GM12878 (cell line): ENCODE measurements around the gene FLAD1. TPM values are rescaled to one million over a fixed set of nuclear protein-coding genes. Genes with fewer than 3 reads are reported as not detected.
A peak's percentile ranks its signal among the peaks of the same experiment; 100 is the strongest.

Source experiments
- ATAC-seq: fragments of 200-7000 bp; cut with Tn5 transposase; 3 replicates; pipeline ENCODE4 v1.9.1; 2020; ENCODE audit warnings: mild to moderate bottlenecking, moderate library complexity
- Bru-seq: library from RNA; stranded (reverse); fragments of 400-500 nt; gene quantifications from one replicate; lab custom pipeline; 2021; lab: Mats Ljungman, UMichigan
- BruChase-seq, 2 experiments: library from RNA; stranded (reverse); fragments of 400-500 nt; gene quantifications; one replicate each; lab custom pipeline; 2021; lab: Mats Ljungman, UMichigan
- BruUV-seq: library from RNA; stranded (reverse); fragments of 400-500 nt; replicated peaks from 2 replicates; lab custom pipeline; 2021; lab: Mats Ljungman, UMichigan
- CTCF ChIA-PET: fragments of 300-600 bp; sonication (Branson Sonifier 250); formaldehyde crosslinking; extraction: SDS; loops from one replicate; lab custom pipeline; 2021; ENCODE audit warnings: inconsistent platforms; lab: Yijun Ruan, JAX
- POLR2A ChIA-PET: fragments of 350-600 bp; formaldehyde crosslinking; extraction: SDS; loops from one replicate; lab custom pipeline; 2021; ENCODE audit warnings: inconsistent platforms; lab: Charles Lee
- RAD21 ChIA-PET: fragments of 300-600 bp; sonication (Branson Sonifier 250); formaldehyde crosslinking; loops from one replicate; lab custom pipeline; 2023; ENCODE audit warnings: antibody characterized with exemption; ENCODE audit not compliant: unreplicated experiment; lab: Charles Lee
- SMC1A ChIA-PET: fragments of 300-600 bp; sonication (Branson Sonifier 250); formaldehyde crosslinking; loops from one replicate; lab custom pipeline; 2023; ENCODE audit not compliant: unreplicated experiment, uncharacterized antibody; lab: Charles Lee
- DNase-seq: peaks from one replicate; pipeline ENCODE4 v3.0.0-alpha.2; 2011; ENCODE audit warnings: low read depth, low spot score
- FAIRE-seq: peaks from 3 replicates; lab custom pipeline; 2011; peaks lifted over from hg19 to GRCh38; lab: Jason Lieb, UNC
- H2AFZ ChIP-seq: 2 replicates; pipeline ENCODE4 v1.6.0; 2011; ENCODE audit warnings: low read depth, low read length, control low read depth; ENCODE audit not compliant: control insufficient read depth
- H3K27ac ChIP-seq: 2 replicates; pipeline ENCODE4 v1.5.1; 2011; ENCODE audit warnings: control low read depth; ENCODE audit not compliant: control insufficient read depth, insufficient read depth
- H3K27me3 ChIP-seq, 2 experiments: replicated peaks in 1 of 2; 2 replicates each; pipeline versions ENCODE4 v1.6.0 to v1.6.1; 2011; ENCODE audit warnings: low read length in 1 of 2; ENCODE audit not compliant: control insufficient read depth in 2 of 2, insufficient read depth in 2 of 2
- H3K36me3 ChIP-seq, 2 experiments: 2 replicates each; pipeline ENCODE4 v1.5.1; 2011; ENCODE audit warnings: low read length in 1 of 2; ENCODE audit not compliant: control insufficient read depth in 2 of 2, insufficient read depth in 2 of 2
- H3K4me1 ChIP-seq: 2 replicates; pipeline ENCODE4 v1.6.1; 2011; ENCODE audit warnings: mild to moderate bottlenecking, low read length, moderate library complexity, mixed read lengths; ENCODE audit not compliant: control insufficient read depth, insufficient read depth
- H3K4me2 ChIP-seq: 2 replicates; pipeline ENCODE4 v1.6.0; 2011; ENCODE audit warnings: control low read depth; ENCODE audit not compliant: control insufficient read depth, insufficient read depth
- H3K4me3 ChIP-seq: fragments of 200-600 bp; sonication (generic); 2 replicates; pipeline ENCODE4 v1.5.1; 2016
- H3K79me2 ChIP-seq: 2 replicates; pipeline ENCODE4 v1.6.0; 2011; ENCODE audit warnings: low read length; ENCODE audit not compliant: control insufficient read depth, insufficient read depth
- H3K9ac ChIP-seq: 2 replicates; pipeline ENCODE4 v1.8.0; 2011; ENCODE audit warnings: low read length, control low read depth, mixed read lengths; ENCODE audit not compliant: control insufficient read depth, insufficient read depth
- H3K9me3 ChIP-seq: replicated peaks from 3 replicates; pipeline ENCODE4 v1.5.1; 2011; ENCODE audit warnings: mild to moderate bottlenecking, low read length; ENCODE audit not compliant: control insufficient read depth, insufficient read depth
- H4K20me1 ChIP-seq: 2 replicates; pipeline ENCODE4 v1.6.0; 2011; ENCODE audit not compliant: control insufficient read depth, insufficient read depth
- BCL11A ChIP-seq: IDR thresholded peaks from 2 replicates; pipeline ENCODE4 v1.6.1; 2011; ENCODE audit warnings: low read depth, low read length
- BHLHE40 ChIP-seq, 2 experiments: fragments of 450-650 bp in 1 of 2; IDR thresholded peaks; 2 replicates each; pipeline ENCODE4 v1.6.1; 2011 to 2017; ENCODE audit warnings: low read depth in 2 of 2, borderline replicate concordance in 1 of 2, improper control_type of control experiment in 1 of 2, low read length in 1 of 2, mild to moderate bottlenecking in 1 of 2
- CBFB ChIP-seq: IDR thresholded peaks from 2 replicates; pipeline ENCODE4 v1.6.1; 2016; ENCODE audit warnings: antibody characterized with exemption, low read depth
- CREM ChIP-seq: IDR thresholded peaks from 2 replicates; pipeline ENCODE4 v1.6.1; 2014; ENCODE audit warnings: antibody characterized with exemption, low read depth
- CUX1 ChIP-seq: IDR thresholded peaks from 2 replicates; pipeline ENCODE4 v1.6.1; 2012; ENCODE audit warnings: improper control_type of control experiment, low read depth, low read length; ENCODE audit not compliant: insufficient replicate concordance
- EED ChIP-seq: sonication (generic); IDR thresholded peaks from 2 replicates; pipeline ENCODE4 v1.6.1; 2016; ENCODE audit warnings: antibody characterized with exemption, low read depth
- FOXM1 ChIP-seq: IDR thresholded peaks from 2 replicates; pipeline ENCODE4 v1.6.1; 2012; ENCODE audit warnings: low read depth, mild to moderate bottlenecking, inconsistent platforms, low read length, moderate library complexity
- HDAC6 ChIP-seq: fragments of 200-600 bp; sonication (generic); IDR thresholded peaks from one replicate; pipeline ENCODE4 v1.8.0; 2017; ENCODE audit warnings: antibody characterized with exemption; ENCODE audit not compliant: unreplicated experiment
- HDGF ChIP-seq: fragments of 450-650 bp; IDR thresholded peaks from 2 replicates; pipeline ENCODE4 v1.6.1; 2016; ENCODE audit warnings: antibody characterized with exemption
- LARP7 ChIP-seq: fragments of 450-650 bp; IDR thresholded peaks from 2 replicates; pipeline ENCODE4 v1.6.1; 2017; ENCODE audit warnings: mild to moderate bottlenecking
- SMAD5 ChIP-seq: IDR thresholded peaks from 2 replicates; pipeline ENCODE4 v1.6.1; 2016; ENCODE audit warnings: antibody characterized with exemption, low read depth
- TCF12 ChIP-seq: IDR thresholded peaks from 2 replicates; pipeline ENCODE4 v1.6.1; 2011; ENCODE audit warnings: low read depth, mild to moderate bottlenecking, low read length
- WGBS: methylation state at CpG from one replicate; pipeline ENCODE4 v1.1.6; 2016; ENCODE audit warnings: low lambda C conversion rate; ENCODE audit not compliant: insufficient replicate concordance, insufficient coverage; ENCODE audit errors: missing lambda C conversion rate; 5-methylcytosine and 5-hydroxymethylcytosine counted together
- in situ Hi-C: fragments of 300-500 bp; cut with MboI; formaldehyde crosslinking; loops from 9 replicates; pipeline ENCODE4 v1.14.3; 2018; ENCODE audit warnings: mixed read lengths
- intact Hi-C: fragments of 100-400 bp; cut with micrococcal nuclease; formaldehyde crosslinking; loops from one replicate; pipeline ENCODE4 v1.14.2; 2022; ENCODE audit not compliant: unreplicated experiment
- long read RNA-seq, 2 experiments: library from polyadenylated mRNA; unstranded; transcript quantifications; one replicate each; pipeline ENCODE4 v2.0.0, GENCODE V29; 2019 to 2020
- polyA minus RNA-seq, 3 experiments: library from RNA; depleted of rRNA, polyadenylated mRNA; stranded (reverse); fragments of >200 nt; gene quantifications; 2 replicates each; pipeline ENCODE4 v1.2.3, GENCODE V29; 2011
- polyA plus RNA-seq, 11 experiments: library from polyadenylated mRNA; depleted of rRNA in 4 of 11; unstranded in 6 of 11; stranded (reverse) in 5 of 11; fragments of >200 nt; fragmentation: Nextera tagmentation in 4 of 11; fragmentation: Illumina TruSeq in 1 of 11; extraction: Ambion mirVana in 4 of 11; extraction: Trizol in 1 of 11; gene quantifications; 1 replicate in 1 of 11; 2 replicates in 10 of 11; pipeline versions ENCODE4 v1.2.1 to v1.2.3, GENCODE V29; 2011 to 2016; ENCODE audit warnings: inconsistent platforms in 2 of 11, missing spikeins in 2 of 11, low read depth in 1 of 11
- total RNA-seq, 4 experiments: library from RNA; depleted of rRNA in 3 of 4; stranded (reverse); fragments of >200 nt in 3 of 4; fragmentation: Illumina TruSeq in 1 of 4; extraction: Trizol in 1 of 4; gene quantifications; 2 replicates each; pipeline versions ENCODE4 v1.2.1 to v1.2.3, GENCODE V29; 2013 to 2021

FLAD1 gene
- 28.4 and 33.1 TPM in 2 replicates for total RNA-seq (2013; cell fraction: nucleolus; rRNA removed)
- 64.2 and 68.7 TPM in 2 replicates for total RNA-seq (2014; rRNA removed)
- 41.4 and 41.9 TPM in 2 replicates for total RNA-seq (2014; rRNA removed; fragmentation: Illumina TruSeq; extraction: Trizol)
- total RNA-seq (2021): 53.6 and 61.5 TPM in 2 replicates
- polyA plus RNA-seq (2011; ENCODE audit: low read depth): 25.9 TPM
- polyA plus RNA-seq (2011; rRNA removed): 22.0 and 39.2 TPM in 2 replicates
- 51.2 and 72.3 TPM in 2 replicates for polyA plus RNA-seq (2011; cell fraction: cytosol; rRNA removed)
- polyA plus RNA-seq (2011; cell fraction: nucleus; rRNA removed): 74.9 and 79.0 TPM in 2 replicates
- polyA plus RNA-seq (2012): 24.4 and 29.4 TPM in 2 replicates
- polyA plus RNA-seq (2014; fragmentation: Illumina TruSeq; extraction: Trizol): 29.9 and 51.6 TPM in 2 replicates
- polyA plus RNA-seq (2014; fragmentation: Nextera tagmentation; extraction: Ambion mirVana): 10 to 100 TPM; 22.9 to 30.1 TPM
- 78.7 and 85.7 TPM in 2 replicates for polyA plus RNA-seq (2014; rRNA removed)
- 10 to 100 TPM; 82.5 to 93.4 TPM for polyA plus RNA-seq (2016; fragmentation: Nextera tagmentation; extraction: Ambion mirVana)
- 40.4 and 64.8 TPM in 2 replicates for polyA minus RNA-seq (2011; rRNA and poly(A)+ RNA removed)
- polyA minus RNA-seq (2011; cell fraction: cytosol; rRNA and poly(A)+ RNA removed): 16.8 and 23.3 TPM in 2 replicates
- polyA minus RNA-seq (2011; cell fraction: nucleus; rRNA and poly(A)+ RNA removed): 18.7 and 27.7 TPM in 2 replicates
- Bru-seq, nascent RNA: percentile 71 among the genes with signal in this experiment
- BruChase-seq, experiment 1, labeled RNA remaining after a 6-hour chase: percentile 71 among the genes with signal in this experiment
- BruChase-seq, experiment 2, labeled RNA remaining after a 2-hour chase: percentile 70 among the genes with signal in this experiment
- long read RNA-seq, experiment 1, transcript FLAD1-203 (8 exons, 1,730 nt): major isoform, 30 of 57 reads
- long read RNA-seq, experiment 1, partial matches to known transcripts: 10 of 57 reads
- long read RNA-seq, experiment 1, other reads (novel, unspliced or antisense): 17 of 57 reads
- long read RNA-seq, experiment 2, transcript FLAD1-203 (8 exons, 1,730 nt): major isoform, 9 of 45 reads
- long read RNA-seq, experiment 2, partial matches to known transcripts: 24 of 45 reads
- long read RNA-seq, experiment 2, other reads (novel, unspliced or antisense): 11 of 45 reads

GRCh38 chr1:154982897-154983648, at the start of gene FLAD1:
FLAD1 (plus strand) TSS chr1:154983344; CDS start chr1:154983695, 351 bp downstream.
- Histone ChIP-seq H3K27me3 (no peaks in the 10 kb centered on the region), H2AFZ (peak within 1 kb of the TSS; percentile 91), H4K20me1 (no peaks in the 10 kb centered on the region), H3K9ac (peak within 1 kb of the TSS; percentile 91), H3K4me3 (peak within 1 kb of the TSS; percentile 96), H3K79me2 (peaks cover 27% of the 10 kb centered on the region), H3K36me3 (peaks cover 5 to 17% of the 10 kb centered on the region in 2 experiments), H3K9me3 (no peaks in the 10 kb centered on the region), H3K27ac (peak within 1 kb of the TSS; percentile 79), H3K4me2 (peak within 1 kb of the TSS; percentile 90), H3K4me1 (peaks cover 6% of the 10 kb centered on the region)
- ChIA-PET POLR2A (interaction anchor here (0.9 to 3.0 kb wide), 13 partner anchors 9 to 50 kb away, joined by 3 to 17 read pairs (median 11); partner anchors contain the start of genes CKS1B, DCST1, DCST2 and LENEP), SMC1A (interaction anchor here (0.6 to 6.5 kb wide), 14 partner anchors 9 to 803 kb away, joined by 3 to 69 read pairs (median 4); partner anchors contain the start of genes CKS1B, LENEP, PBXIP1 and PYGO2), CTCF (interaction anchor here (0.6 to 20.6 kb wide), 12 partner anchors 9 to 961 kb away, joined by 3 to 226 read pairs (median 6); partner anchors contain the start of genes CKS1B, LENEP, PBXIP1 and PMVK), RAD21 (interaction anchor here (1.0 to 3.0 kb wide), 10 partner anchors 9 to 118 kb away, joined by 3 to 24 read pairs (median 4); partner anchors contain the start of genes LENEP, PBXIP1 and SHC1)
- WGBS: under 1% methylated on average over 26 of the region's 26 CpGs
- FAIRE-seq (peak; percentile 92), DNase-seq (peak; percentile 100), ATAC-seq (peak; percentile 100)
- in situ Hi-C loops: no loop called here
- no TSS peak for BruUV-seq
- intact Hi-C loops: loop anchor here (2.0 kb wide), 1 partner anchor 16 kb away; no protein-coding TSS in a partner anchor
- 0 out of 2 replicates have a peak, but pooled peaks have one; percentile 22 for TF ChIP-seq HDGF
- TF ChIP-seq CREM: peak; percentile 33; the same call in 1 of the 2 replicates
- no peak for TF ChIP-seq LARP7
- TF ChIP-seq HDAC6: no peak
- TF ChIP-seq EED: no peak
- no peak for TF ChIP-seq CUX1
- TF ChIP-seq TCF12: 0 out of 2 replicates have a peak, but pooled peaks have one; percentile 2
- 0 out of 2 replicates have a peak, but pooled peaks have one; percentile 56 for TF ChIP-seq CBFB
- peak; percentile 67; the same call in 1 of the 2 replicates for TF ChIP-seq FOXM1
- TF ChIP-seq BCL11A: no peak
- peak in 1 of 2 experiments; percentile 20; a peak in 1 of 4 replicates for TF ChIP-seq BHLHE40 (IDR thresholded peaks at IDR 0.05; ENCODE audit: borderline replicate concordance in 1 of 2, low read depth in 2 of 2, low read length in 1 of 2)
- TF ChIP-seq SMAD5: peak; percentile 68
